Naive B cell (primary cell): ENCODE measurements around the gene PPM1N. TPM values are rescaled to one million over a fixed set of nuclear protein-coding genes. Genes with fewer than 3 reads are reported as not detected.

ENCODE experiments used
- ATAC-seq, 2 donors: fragments of 150-1000 bp; cut with Tn5 transposase; 2 replicates each; pipeline ENCODE4 v1.10.0; 2021; ENCODE audit warnings: low read depth in 2 of 2, mild to moderate bottlenecking in 2 of 2, moderate library complexity in 2 of 2
- DNase-seq: peaks from one replicate; pipeline ENCODE4 v3.0.0; 2022
- H3K27ac Mint-ChIP-seq, 6 donors: one replicate each; pipeline ENCODE4 v1.8.0; 2020 to 2022; ENCODE audit warnings: mild to moderate bottlenecking in 6 of 6, mixed read lengths in 6 of 6, moderate library complexity in 5 of 6, inconsistent platforms in 2 of 6
- H3K27me3 Mint-ChIP-seq, 3 donors: one replicate each; pipeline ENCODE4 v1.8.0; 2021 to 2022; ENCODE audit warnings: mixed read lengths in 3 of 3, mild to moderate bottlenecking in 1 of 3
- H3K36me3 Mint-ChIP-seq, 2 donors: one replicate each; pipeline ENCODE4 v1.8.0; 2020 to 2022; ENCODE audit warnings: mixed read lengths in 2 of 2, inconsistent platforms in 1 of 2, mild to moderate bottlenecking in 1 of 2
- H3K4me1 Mint-ChIP-seq, 3 donors: one replicate each; pipeline ENCODE4 v1.8.0; 2020 to 2022; ENCODE audit warnings: mixed read lengths in 3 of 3, inconsistent platforms in 1 of 3, mild to moderate bottlenecking in 1 of 3, moderate library complexity in 1 of 3
- H3K4me3 Mint-ChIP-seq, 8 donors: one replicate each; pipeline ENCODE4 v1.8.0; 2020 to 2022; ENCODE audit warnings: mild to moderate bottlenecking in 8 of 8, mixed read lengths in 8 of 8, moderate library complexity in 8 of 8, inconsistent platforms in 2 of 8
- H3K9me3 Mint-ChIP-seq, 7 donors: one replicate each; pipeline ENCODE4 v1.8.0; 2020 to 2022; ENCODE audit warnings: mixed read lengths in 7 of 7, mild to moderate bottlenecking in 5 of 7, inconsistent platforms in 2 of 7, moderate library complexity in 1 of 7
- polyA plus RNA-seq, 6 donors: library from polyadenylated mRNA; unstranded; fragments of 300-500 nt; fragmentation: Illumina TruSeq; gene quantifications; one replicate each; pipeline ENCODE4 v1.2.3, GENCODE V29; 2021; ENCODE audit warnings: low read depth in 6 of 6

The PPM1N gene, protein sequence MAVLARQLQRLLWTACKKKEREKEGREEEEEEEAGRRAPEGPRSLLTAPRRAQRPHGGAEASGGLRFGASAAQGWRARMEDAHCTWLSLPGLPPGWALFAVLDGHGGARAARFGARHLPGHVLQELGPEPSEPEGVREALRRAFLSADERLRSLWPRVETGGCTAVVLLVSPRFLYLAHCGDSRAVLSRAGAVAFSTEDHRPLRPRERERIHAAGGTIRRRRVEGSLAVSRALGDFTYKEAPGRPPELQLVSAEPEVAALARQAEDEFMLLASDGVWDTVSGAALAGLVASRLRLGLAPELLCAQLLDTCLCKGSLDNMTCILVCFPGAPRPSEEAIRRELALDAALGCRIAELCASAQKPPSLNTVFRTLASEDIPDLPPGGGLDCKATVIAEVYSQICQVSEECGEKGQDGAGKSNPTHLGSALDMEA
- 1 to 10 TPM; 1.6 to 3.4 (median 2.4) TPM for polyA plus RNA-seq

- H3K4me1 Mint-ChIP-seq: peaks cover 39 to 46% (median 46%) of the 10 kb centered on the region in 3 donors
Measured at GRCh38 chr19:45498411-45499195, at the start of gene PPM1N. TSS of gene PPM1N (plus strand) at chr19:45498443. CDS start at chr19:45498473, 30 bp downstream.

DNA sequence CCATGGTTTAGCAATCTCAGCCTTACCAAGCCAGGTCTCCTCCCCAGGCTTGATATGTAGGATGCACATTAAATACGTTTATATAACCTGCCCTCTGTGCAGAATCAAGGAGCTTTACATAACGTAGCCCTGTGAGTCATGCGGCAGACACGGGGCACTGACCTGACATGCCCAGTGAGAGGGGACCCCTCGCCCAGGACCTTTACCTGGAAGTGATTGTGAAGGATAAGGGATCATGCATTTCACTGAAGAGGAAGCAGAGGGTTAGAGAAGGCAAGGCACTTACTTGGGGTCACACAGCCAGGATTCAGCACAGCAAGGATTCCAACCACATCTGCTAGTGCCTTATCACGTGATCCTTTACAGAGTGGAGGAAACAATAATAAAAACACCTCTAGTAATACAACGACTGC, 49.4 kb upstream of the PPM1N start:
- Mint-ChIP-seq H3K4me1 (peaks cover 54 to 72% (median 66%) of the 10 kb centered on the region in 3 donors), H3K36me3 (no peaks in the 10 kb centered on the region), H3K9me3 (no peaks in the 10 kb centered on the region), H3K4me3 (peak overlapping the region in 7 of 8 donors; percentile 29 to 91 (median 66)), H3K27me3 (no peaks in the 10 kb centered on the region), H3K27ac (peak overlapping the region in 5 of 6 donors; percentile 64 to 100 (median 85))
- no peak for DNase-seq
- ATAC-seq: no peak

More at GRCh38 chr19:45498411-45499195, at the start of gene PPM1N:
- Mint-ChIP-seq H3K27ac (peak within 1 kb of the TSS; percentile 47 to 96 (median 80)), H3K9me3 (no peaks in the 10 kb centered on the region), H3K36me3 (no peaks in the 10 kb centered on the region), H3K27me3 (peaks cover 10 to 34% (median 17%) of the 10 kb centered on the region in 3 donors), H3K4me3 (peak within 1 kb of the TSS; percentile 80 to 96 (median 88))
- peak; percentile 69 to 72 for ATAC-seq
- peak; percentile 67 for DNase-seq

- peak overlapping the region; percentile 99 to 100 (median 100) for H3K27ac Mint-ChIP-seq
- DNase-seq: no peak
- H3K27me3 Mint-ChIP-seq: no peaks in the 10 kb centered on the region
- ATAC-seq: peak; percentile 4 to 11
- no peaks in the 10 kb centered on the region for H3K36me3 Mint-ChIP-seq
- H3K4me1 Mint-ChIP-seq: peaks cover 48 to 67% (median 65%) of the 10 kb centered on the region in 3 donors
- peak overlapping the region; percentile 86 to 98 (median 97) for H3K4me3 Mint-ChIP-seq
- no peaks in the 10 kb centered on the region for H3K9me3 Mint-ChIP-seq
Measured at GRCh38 chr19:45450012-45450333, 48.3 kb upstream of the PPM1N start.

GRCh38 chr19:45451131-45451849, 47.0 kb upstream of the PPM1N start:
- H3K27ac Mint-ChIP-seq: peak overlapping the region; percentile 99 to 100 (median 100)
- ATAC-seq: peak; percentile 34 to 41
- no peaks in the 10 kb centered on the region for H3K27me3 Mint-ChIP-seq
- peak overlapping the region; percentile 86 to 97 (median 92) for H3K4me3 Mint-ChIP-seq
- peak; percentile 70 for DNase-seq
- H3K4me1 Mint-ChIP-seq: peaks cover 49 to 69% (median 66%) of the 10 kb centered on the region in 3 donors
- H3K36me3 Mint-ChIP-seq: no peaks in the 10 kb centered on the region
- no peaks in the 10 kb centered on the region for H3K9me3 Mint-ChIP-seq

GRCh38 chr19:45451850-45452387, 46.3 kb upstream of the PPM1N start:
- no peaks in the 10 kb centered on the region for H3K36me3 Mint-ChIP-seq
- no peaks in the 10 kb centered on the region for H3K9me3 Mint-ChIP-seq
- DNase-seq (no peak), ATAC-seq (no peak)
- peak overlapping the region; percentile 86 to 97 (median 92) for H3K4me3 Mint-ChIP-seq
- peak overlapping the region; percentile 99 to 100 (median 100) for H3K27ac Mint-ChIP-seq
- H3K4me1 Mint-ChIP-seq: peaks cover 50 to 70% (median 67%) of the 10 kb centered on the region in 3 donors
- H3K27me3 Mint-ChIP-seq: no peaks in the 10 kb centered on the region

- DNase-seq (peak; percentile 84), ATAC-seq (peak; percentile 47 to 57)
- Mint-ChIP-seq H3K36me3 (no peaks in the 10 kb centered on the region), H3K4me1 (peaks cover 41 to 54% (median 53%) of the 10 kb centered on the region in 3 donors), H3K27ac (peak overlapping the region; percentile 95 to 100 (median 98)), H3K4me3 (peak overlapping the region in 7 of 8 donors; percentile 6 to 66 (median 56)), H3K9me3 (no peaks in the 10 kb centered on the region), H3K27me3 (no peaks in the 10 kb centered on the region)
Measured at GRCh38 chr19:45455707-45456499, 42.3 kb upstream of the PPM1N start.

DNA sequence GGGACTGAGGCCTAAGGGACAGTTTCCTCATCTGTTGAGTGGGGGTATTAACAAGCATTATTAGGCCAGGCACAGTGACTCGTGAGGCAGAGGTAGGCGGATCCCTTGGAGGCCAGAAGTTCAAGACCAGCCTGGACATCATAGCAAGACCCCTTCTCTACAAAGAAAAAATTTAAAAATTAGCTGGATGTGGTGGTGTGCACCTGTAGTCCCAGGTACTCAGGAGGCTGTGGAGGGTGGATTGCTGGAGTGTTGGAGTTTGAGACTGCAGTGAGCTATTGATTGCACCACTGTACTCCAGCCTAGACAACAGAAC, 41.8 kb upstream of the PPM1N start:
- DNase-seq (no peak), ATAC-seq (no peak)
- H3K4me3 Mint-ChIP-seq: peak overlapping the region in 7 of 8 donors; percentile 6 to 66 (median 47)

DNA sequence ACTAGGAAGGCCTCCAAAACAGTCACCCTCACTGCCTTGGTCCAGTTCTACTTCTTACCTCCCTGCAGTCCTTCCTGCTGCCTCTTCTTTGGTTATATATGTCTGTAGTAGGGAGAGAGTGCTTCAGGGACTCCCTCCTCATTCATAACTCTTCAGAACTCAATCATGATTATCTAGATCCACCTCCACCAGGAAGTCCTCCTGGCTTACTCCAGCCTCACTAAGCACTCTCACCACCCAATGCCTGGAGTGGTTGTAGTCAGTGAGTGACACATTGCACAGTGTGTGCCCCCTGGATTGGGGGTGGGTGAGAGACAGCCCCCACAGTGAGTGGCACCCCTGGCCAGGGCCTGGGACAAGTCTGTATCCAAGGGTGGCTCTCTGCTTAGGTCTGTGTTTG, 40.5 kb upstream of the PPM1N start:
- H3K27me3 Mint-ChIP-seq: no peaks in the 10 kb centered on the region

More for the DNA sequence above, 41.8 kb upstream of the PPM1N start:
- no peaks in the 10 kb centered on the region for H3K36me3 Mint-ChIP-seq
- peak overlapping the region; percentile 95 to 100 (median 98) for H3K27ac Mint-ChIP-seq
- peaks cover 37 to 52% (median 52%) of the 10 kb centered on the region in 3 donors for H3K4me1 Mint-ChIP-seq
- no peaks in the 10 kb centered on the region for H3K9me3 Mint-ChIP-seq
- H3K27me3 Mint-ChIP-seq: no peaks in the 10 kb centered on the region

DNA sequence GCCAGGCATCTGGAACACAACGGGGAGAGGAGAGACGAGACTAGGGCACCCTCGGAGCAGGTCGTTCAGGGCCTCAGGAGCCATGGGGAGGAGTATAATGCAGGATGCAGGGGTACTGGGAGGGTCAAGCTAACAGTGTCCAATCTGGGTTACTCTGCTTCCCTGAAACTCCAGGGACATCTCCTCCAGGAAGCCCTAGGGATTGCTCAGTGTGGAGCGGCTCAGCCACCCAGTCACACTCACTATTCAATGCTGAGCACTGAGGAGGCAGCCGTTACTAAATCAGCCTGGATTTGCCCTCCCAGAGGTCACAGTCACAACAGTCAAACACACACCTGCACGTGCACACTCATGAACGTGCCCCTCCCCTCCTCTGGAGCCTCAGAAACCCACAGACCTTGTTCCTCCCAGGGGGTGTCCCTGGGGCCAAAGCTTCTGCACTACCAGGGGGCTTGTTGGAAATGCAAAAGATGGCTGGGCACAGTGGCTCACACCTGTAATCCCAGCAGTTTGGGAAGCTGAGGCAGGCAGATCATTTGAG, 37.4 kb upstream of the PPM1N start:
- ATAC-seq: no peak
- Mint-ChIP-seq H3K27me3 (peaks cover 5 to 13% (median 9%) of the 10 kb centered on the region in 3 donors), H3K36me3 (no peaks in the 10 kb centered on the region), H3K4me3 (peak overlapping the region in 3 of 8 donors; percentile 12 to 33 (median 25)), H3K27ac (peak overlapping the region in 2 of 6 donors; percentile 20 to 54), H3K4me1 (peaks cover 24 to 35% (median 32%) of the 10 kb centered on the region in 3 donors), H3K9me3 (no peaks in the 10 kb centered on the region)
- no peak for DNase-seq

More for the DNA sequence above, 40.5 kb upstream of the PPM1N start:
- peak overlapping the region in 1 of 8 donors; percentile 80 for H3K4me3 Mint-ChIP-seq
- no peaks in the 10 kb centered on the region for H3K9me3 Mint-ChIP-seq
- no peak for DNase-seq
- H3K36me3 Mint-ChIP-seq: no peaks in the 10 kb centered on the region
- H3K27ac Mint-ChIP-seq: peak overlapping the region in 3 of 6 donors; percentile 27 to 90 (median 64)
- no peak for ATAC-seq
- peaks cover 28 to 48% (median 42%) of the 10 kb centered on the region in 3 donors for H3K4me1 Mint-ChIP-seq

DNA sequence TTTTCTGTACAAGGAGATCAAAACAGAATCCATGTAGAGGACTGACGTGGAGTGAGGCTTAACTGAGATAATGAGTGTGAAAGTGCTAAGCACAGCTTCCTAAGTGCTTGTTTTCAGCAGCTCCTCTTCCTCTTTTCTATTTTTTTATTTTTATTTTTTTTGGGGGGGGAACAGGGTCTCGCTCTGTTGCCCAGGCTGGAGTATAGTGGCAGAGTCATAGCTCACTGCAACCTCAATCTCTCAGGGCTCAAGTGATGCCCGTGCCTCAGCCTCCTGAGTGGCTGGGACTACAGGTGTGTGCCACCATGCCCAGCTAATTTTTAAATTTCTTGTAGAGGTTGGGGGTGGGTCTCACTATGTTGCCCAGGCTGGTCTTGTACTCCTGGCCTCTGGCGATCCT, 36.1 kb upstream of the PPM1N start:
- peak; percentile 73 to 77 for ATAC-seq
- H3K4me1 Mint-ChIP-seq: peaks cover 22 to 29% (median 28%) of the 10 kb centered on the region in 3 donors

DNA sequence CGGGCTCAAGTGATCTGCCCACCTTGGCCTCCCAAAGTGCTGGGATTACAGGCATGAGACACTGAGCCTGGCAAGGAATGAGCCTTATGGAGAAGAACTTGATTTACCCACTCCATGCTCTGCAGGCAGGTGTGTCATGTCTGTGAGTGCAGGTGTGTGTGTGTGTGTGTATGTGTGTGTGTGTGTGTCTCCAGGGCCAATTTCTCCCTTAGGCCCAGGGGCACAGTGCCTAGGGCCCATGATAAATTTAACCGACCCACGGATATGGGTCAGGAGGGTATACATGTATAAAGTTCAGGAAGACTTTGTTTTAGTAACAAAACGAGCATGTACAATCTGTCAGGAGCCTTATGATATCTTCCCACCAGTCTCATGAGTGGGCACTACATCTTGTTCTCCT, 35.0 kb upstream of the PPM1N start:
- DNase-seq (no peak), ATAC-seq (no peak)
- peaks cover 20 to 31% (median 30%) of the 10 kb centered on the region in 3 donors for H3K4me1 Mint-ChIP-seq
- H3K4me3 Mint-ChIP-seq: no peak overlapping the region
- H3K9me3 Mint-ChIP-seq: peaks cover 0 to 4% (median 0%) of the 10 kb centered on the region in 7 donors
- H3K27ac Mint-ChIP-seq: peak overlapping the region in 1 of 6 donors; percentile 83
- H3K27me3 Mint-ChIP-seq: peaks cover 5 to 13% (median 9%) of the 10 kb centered on the region in 3 donors
- H3K36me3 Mint-ChIP-seq: no peaks in the 10 kb centered on the region

More for the DNA sequence above, 36.1 kb upstream of the PPM1N start:
- Mint-ChIP-seq H3K36me3 (no peaks in the 10 kb centered on the region), H3K9me3 (no peaks in the 10 kb centered on the region), H3K27ac (peak overlapping the region in 4 of 6 donors; percentile 37 to 85 (median 54)), H3K4me3 (peak overlapping the region in 1 of 8 donors; percentile 40), H3K27me3 (peaks cover 5 to 13% (median 9%) of the 10 kb centered on the region in 3 donors)
- DNase-seq: peak; percentile 55
